Heart left ventricle (tissue), 16 donors: ENCODE results near the gene IGLL1. TPM values are rescaled to one million over a fixed set of nuclear protein-coding genes. Genes with fewer than 3 reads are reported as not detected.

Experiments
- ATAC-seq, 4 donors: fragments of 200-7000 bp; cut with Tn5 transposase; one replicate each; pipeline ENCODE4 v1.9.1; 2020 to 2022; ENCODE audit warnings: moderate library complexity in 4 of 4, mild to moderate bottlenecking in 3 of 4, moderate number of reproducible peaks in 1 of 4
- DNase-seq, 5 donors: peaks; one replicate each; pipeline ENCODE4 v3.0.0-alpha.2; 2020
- H3K27ac ChIP-seq, 12 donors: fragments of 200-600 bp; sonication (generic) in 4 of 12; one replicate each; pipeline versions ENCODE4 v1.5.0 to v1.8.0; 2016 to 2022; ENCODE audit warnings: mild to moderate bottlenecking in 2 of 12
- H3K27me3 ChIP-seq, 9 donors: fragments of 200-600 bp; sonication (generic) in 2 of 9; one replicate each; pipeline versions ENCODE4 v1.5.1 to v1.8.0; 2016 to 2022; ENCODE audit warnings: mild to moderate bottlenecking in 3 of 9
- H3K36me3 ChIP-seq, 9 donors: fragments of 200-600 bp; sonication (generic) in 2 of 9; one replicate each; pipeline versions ENCODE4 v1.5.0 to v1.8.0; 2018 to 2022; ENCODE audit warnings: mild to moderate bottlenecking in 2 of 9
- H3K4me1 ChIP-seq, 12 donors: fragments of 200-600 bp; sonication (generic) in 4 of 12; one replicate each; pipeline versions ENCODE4 v1.5.0 to v1.8.0; 2016 to 2022; ENCODE audit warnings: mild to moderate bottlenecking in 3 of 12
- H3K4me3 ChIP-seq, 12 donors: fragments of 200-600 bp; sonication (generic) in 4 of 12; one replicate each; pipeline versions ENCODE4 v1.5.0 to v1.8.0; 2017 to 2022; ENCODE audit warnings: mild to moderate bottlenecking in 9 of 12, moderate library complexity in 4 of 12
- H3K9me3 ChIP-seq, 12 donors: fragments of 200-600 bp; sonication (generic) in 4 of 12; one replicate each; pipeline versions ENCODE4 v1.5.0 to v1.8.0; 2016 to 2022; ENCODE audit warnings: mild to moderate bottlenecking in 1 of 12
- POLR2A ChIP-seq, 2 donors: fragments of 450-650 bp; IDR thresholded peaks; one replicate each; pipeline ENCODE4 v1.6.1; 2017; ENCODE audit warnings: antibody characterized with exemption in 2 of 2, mild to moderate bottlenecking in 2 of 2, moderate library complexity in 2 of 2
- WGBS, 4 donors: extraction: QIAGEN DNeasy Blood & Tissue Kit in 2 of 4; methylation state at CpG; one replicate each; pipeline versions ENCODE4 v1.1.5 to v1.1.7; 2013 to 2018; 5-methylcytosine and 5-hydroxymethylcytosine counted together
- intact Hi-C, 10 donors: fragments of 100-400 bp; cut with DNase I; formaldehyde crosslinking; loops; one replicate each; pipeline versions ENCODE4 v1.11.1 to v1.14.2; 2022
- polyA plus RNA-seq, 2 donors: library from polyadenylated mRNA; stranded (reverse); fragments of 200-250 nt; gene quantifications; one replicate each; pipeline ENCODE4 v1.2.3, GENCODE V29; 2013
- total RNA-seq, 9 donors: library from RNA; depleted of rRNA in 2 of 9; stranded (reverse); fragments of >200 nt in 2 of 9; fragmentation: NEBNext Ultra II Directional in 3 of 9; extraction: Animal tissue kit (Norgen Biotek cat#: 25700) in 3 of 9; gene quantifications; one replicate each; pipeline versions ENCODE4 v1.1.0 to v1.2.4, GENCODE V29; 2016 to 2023
- TF ChIP-seq, protein P1 (sequence below), 12 donors: fragments of 200-600 bp; sonication (generic) in 4 of 12; IDR thresholded peaks; one replicate each; pipeline versions ENCODE4 v1.5.0 to v1.8.0; 2018 to 2022; ENCODE audit warnings: antibody characterized with exemption in 12 of 12, mild to moderate bottlenecking in 5 of 12
- donor health status: ischemic (EF 13 %, LVEDD 7.1; RV severe dilation, severe dysfunction).
- donor health status: healthy with polysubstance abuse.
- donor health status: DM: no; HTN: yes; CAD: no.
- donor health status: DM: no; HTN: no; CAD: no.
- donor health status: ischemic (EF 25% LVEDD 6.9; RV normal size, moderate dysfunction).
- donor health status: ischemic (EF 25% LVEDD 5.7; RV mildly dilated, moderate dysfunction).
- donor health status: healthy.
- donor health status: DM: yes; HTN: yes; CAD: no.
- donor health status: ischemic (EF 35%, LVEDD 5.7; RV mildly dilated, moderate dysfunction).
- donor health status: nonischemic (EF 11% LVEDD 7.7; RV severe dilation, severe dysfunction).
- donor health status: DM: yes; HTN: yes; CAD: no.
- donor health status: PGD.
- donor health status: ischemic (EF 29% LVEDD 5.4; RV normal size, mild dysfunction).
- donor health status: nonischemic (EF 23%, LVEDD 6.1; RV moderate dilation, normal function).

IGLL1 gene
- total and polyA plus RNA-seq, 11 donors = not detected

DNA sequence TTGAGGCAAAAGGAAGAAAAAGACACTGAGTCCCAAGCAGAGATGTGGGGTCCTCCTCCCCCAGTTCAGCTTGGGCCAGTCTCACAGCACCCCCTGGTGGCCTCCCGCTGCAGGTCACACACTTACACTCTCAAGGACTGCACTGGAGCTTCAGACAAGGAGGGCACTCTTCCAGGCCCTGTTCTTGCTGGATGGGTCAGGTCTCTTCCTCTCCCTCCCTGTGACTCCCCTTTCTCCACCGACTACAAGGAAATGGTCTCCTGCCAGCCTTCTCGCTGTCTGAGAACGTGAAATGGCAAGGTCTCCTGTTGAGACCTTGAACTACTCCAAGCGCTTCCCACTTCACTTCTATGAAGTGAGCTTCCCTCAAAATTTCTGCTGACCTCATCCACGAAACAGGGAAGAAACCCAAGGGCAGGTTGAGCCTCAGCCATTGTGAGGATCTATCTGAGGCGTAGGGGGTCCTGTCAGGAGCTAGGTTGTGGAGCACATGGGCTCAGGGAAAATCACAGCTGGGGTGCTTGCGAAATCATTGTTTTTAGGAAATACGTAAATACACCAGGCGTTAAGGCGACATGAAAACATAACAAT is 11.2 kb upstream of the IGLL1 start:
- intact Hi-C loops = loop anchor here in 4 of 10 donors (2.0 to 10.0 kb wide), 4 partner anchors 48 to 1844 kb away; no protein-coding TSS in a partner anchor

DNA sequence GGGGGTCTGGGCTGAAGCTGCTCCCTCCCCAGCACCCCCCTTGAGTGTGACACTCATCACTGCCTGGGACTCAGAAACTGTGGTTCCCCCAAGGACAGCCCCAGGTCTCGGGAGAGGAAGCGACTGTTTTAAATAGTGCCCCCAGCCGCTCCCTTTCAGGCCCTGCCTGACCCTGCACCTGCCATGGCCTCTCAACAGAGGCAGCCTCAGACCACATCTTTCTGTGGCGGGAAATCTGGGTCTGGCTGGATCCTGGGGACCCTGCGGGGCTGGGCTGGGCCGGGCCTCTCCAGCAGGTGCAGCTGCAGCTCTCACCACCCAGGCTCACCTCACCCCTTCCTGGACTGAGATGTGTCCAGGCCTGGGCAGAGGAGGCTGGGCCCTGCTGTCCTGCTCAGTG is 3.7 kb upstream of the IGLL1 start:
- peak in 1 of 4 donors; percentile 14 for ATAC-seq
- H3K9me3 ChIP-seq = no peaks in the 10 kb centered on the region
- no peaks in the 10 kb centered on the region for H3K36me3 ChIP-seq
- no peak overlapping the region for H3K27ac ChIP-seq
- H3K4me3 ChIP-seq = no peak overlapping the region
- intact Hi-C loops = no loop called here
- peak in 1 of 5 donors; percentile 27 for DNase-seq
- TF ChIP-seq, protein P1, sequence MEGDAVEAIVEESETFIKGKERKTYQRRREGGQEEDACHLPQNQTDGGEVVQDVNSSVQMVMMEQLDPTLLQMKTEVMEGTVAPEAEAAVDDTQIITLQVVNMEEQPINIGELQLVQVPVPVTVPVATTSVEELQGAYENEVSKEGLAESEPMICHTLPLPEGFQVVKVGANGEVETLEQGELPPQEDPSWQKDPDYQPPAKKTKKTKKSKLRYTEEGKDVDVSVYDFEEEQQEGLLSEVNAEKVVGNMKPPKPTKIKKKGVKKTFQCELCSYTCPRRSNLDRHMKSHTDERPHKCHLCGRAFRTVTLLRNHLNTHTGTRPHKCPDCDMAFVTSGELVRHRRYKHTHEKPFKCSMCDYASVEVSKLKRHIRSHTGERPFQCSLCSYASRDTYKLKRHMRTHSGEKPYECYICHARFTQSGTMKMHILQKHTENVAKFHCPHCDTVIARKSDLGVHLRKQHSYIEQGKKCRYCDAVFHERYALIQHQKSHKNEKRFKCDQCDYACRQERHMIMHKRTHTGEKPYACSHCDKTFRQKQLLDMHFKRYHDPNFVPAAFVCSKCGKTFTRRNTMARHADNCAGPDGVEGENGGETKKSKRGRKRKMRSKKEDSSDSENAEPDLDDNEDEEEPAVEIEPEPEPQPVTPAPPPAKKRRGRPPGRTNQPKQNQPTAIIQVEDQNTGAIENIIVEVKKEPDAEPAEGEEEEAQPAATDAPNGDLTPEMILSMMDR (IDR thresholded peaks at IDR 0.05) = no peak
- no peak for TF ChIP-seq POLR2A (IDR thresholded peaks at IDR 0.05)
- H3K27me3 ChIP-seq = no peaks in the 10 kb centered on the region
- H3K4me1 ChIP-seq = no peaks in the 10 kb centered on the region
- WGBS, 4 donors = 71 to 82% (median 76%) methylated on average over 5 to 6 of the region's 6 CpGs

More for the DNA sequence above, 11.2 kb upstream of the IGLL1 start:
- ATAC-seq (peak; percentile 47 to 70 (median 68)), DNase-seq (peak; percentile 24 to 73 (median 49))
- Histone ChIP-seq H3K27ac (no peak overlapping the region), H3K4me1 (no peaks in the 10 kb centered on the region), H3K4me3 (no peak overlapping the region), H3K9me3 (peaks cover 0 to 9% (median 0%) of the 10 kb centered on the region in 12 donors), H3K36me3 (no peaks in the 10 kb centered on the region), H3K27me3 (no peaks in the 10 kb centered on the region)
- 56 to 63% (median 59%) methylated on average over 11 of the region's 11 CpGs for WGBS, 4 donors
- TF ChIP-seq, protein P1 (IDR thresholded peaks at IDR 0.05) = peak; percentile 58 to 83 (median 73)
- no peak for TF ChIP-seq POLR2A (IDR thresholded peaks at IDR 0.05)

DNA sequence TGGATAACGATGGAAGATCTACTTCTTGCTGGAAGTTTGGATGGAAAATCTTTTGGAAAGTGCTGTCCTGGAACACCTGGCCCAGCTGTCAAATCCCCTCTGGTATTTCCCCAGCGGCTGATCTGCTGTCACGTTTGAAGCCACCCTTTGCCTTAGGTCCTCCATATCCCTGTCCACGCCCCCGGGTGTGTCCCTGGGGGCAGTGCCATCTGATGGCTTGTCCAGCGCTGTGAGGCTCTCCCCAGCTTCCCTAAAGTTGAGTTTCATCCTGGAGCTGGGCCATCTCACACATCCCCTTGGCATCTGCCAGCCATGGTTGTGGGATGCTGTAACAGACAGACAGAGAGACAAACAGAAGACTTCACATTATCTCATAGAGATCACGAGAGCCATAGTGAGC is 3.1 kb upstream of the IGLL1 start:
- no peak overlapping the region for H3K27ac ChIP-seq
- intact Hi-C loops = no loop called here
- WGBS, 4 donors = 72 to 84% (median 76%) methylated on average over 2 to 7 of the region's 7 CpGs

DNA sequence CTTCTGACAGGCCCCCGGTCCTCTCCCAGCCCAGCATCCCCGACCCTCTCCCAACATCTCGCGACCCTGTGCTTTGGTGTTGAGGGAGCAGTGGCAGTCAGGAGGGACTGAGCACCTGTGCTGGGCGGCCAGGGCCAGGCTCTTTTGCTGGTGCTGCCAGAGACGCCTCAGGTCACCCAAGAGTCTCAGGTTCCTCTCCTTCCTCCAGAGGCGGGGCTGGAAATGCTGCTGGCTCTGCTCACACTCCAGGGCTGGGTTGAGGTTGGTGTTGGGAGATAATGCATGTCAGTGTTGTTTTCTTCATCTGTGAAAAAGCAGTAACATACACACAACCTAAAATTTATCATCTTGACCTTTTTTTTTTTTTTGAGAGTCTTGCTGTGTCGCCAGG is 1.2 kb upstream of the IGLL1 start:
- intact Hi-C loops = no loop called here
- Histone ChIP-seq H3K4me3 (no peak overlapping the region), H3K27ac (no peak overlapping the region), H3K36me3 (no peaks in the 10 kb centered on the region), H3K4me1 (no peaks in the 10 kb centered on the region), H3K27me3 (no peaks in the 10 kb centered on the region), H3K9me3 (no peaks in the 10 kb centered on the region)
- WGBS, 4 donors = 73 to 85% (median 76%) methylated on average over 8 of the region's 8 CpGs
- ATAC-seq (no peak), DNase-seq (peak in 1 of 5 donors; percentile 40)
- TF ChIP-seq, protein P1 (IDR thresholded peaks at IDR 0.05) = no peak
- no peak for TF ChIP-seq POLR2A (IDR thresholded peaks at IDR 0.05)

More for the DNA sequence above, 3.1 kb upstream of the IGLL1 start:
- ATAC-seq = no peak
- peak in 1 of 5 donors; percentile 10 for DNase-seq
- Histone ChIP-seq H3K4me3 (no peak overlapping the region), H3K27me3 (no peaks in the 10 kb centered on the region), H3K4me1 (no peaks in the 10 kb centered on the region), H3K9me3 (no peaks in the 10 kb centered on the region), H3K36me3 (no peaks in the 10 kb centered on the region)
- TF ChIP-seq POLR2A (IDR thresholded peaks at IDR 0.05) = no peak
- TF ChIP-seq, protein P1 (IDR thresholded peaks at IDR 0.05) = no peak
